A549 (cell line): ENCODE results near the gene CLIC5. TPM values are rescaled to one million over a fixed set of nuclear protein-coding genes. Genes with fewer than 3 reads are reported as not detected.

Experiments used
- ATAC-seq, 2 experiments: fragments of 200-7000 bp in 1 of 2; fragments of >200 bp in 1 of 2; cut with Nextera tagmentation in 1 of 2; cut with Tn5 transposase in 1 of 2; 3 replicates each; pipeline versions ENCODE4 v1.8.0 to v1.9.1; 2018 to 2020; ENCODE audit warnings: mild to moderate bottlenecking in 1 of 2, moderate library complexity in 1 of 2
- CTCF ChIA-PET: fragments of 300-600 bp; sonication (Branson Sonifier 250); formaldehyde crosslinking; extraction: SDS; loops from one replicate; lab custom pipeline; 2021; ENCODE audit warnings: antibody characterized with exemption, inconsistent platforms; lab: Yijun Ruan, JAX
- POLR2A ChIA-PET: fragments of 350-600 bp; formaldehyde crosslinking; extraction: SDS; loops from one replicate; lab custom pipeline; 2021; ENCODE audit warnings: antibody characterized with exemption, inconsistent platforms; lab: Yijun Ruan, JAX
- DNase-seq, 2 experiments: peaks; one replicate each; pipeline versions ENCODE4 v3.0.0 to v3.0.0-alpha.2; 2011 to 2016; ENCODE audit warnings: low read depth in 1 of 2, low spot score in 1 of 2
- FAIRE-seq: peaks from 2 replicates; lab custom pipeline; 2011; peaks lifted over from hg19 to GRCh38; lab: Jason Lieb, UNC
- H3K27ac ChIP-seq, 2 experiments: fragments of >200 bp; sonication (Bioruptor Twin); formaldehyde crosslinking; 3 replicates each; pipeline ENCODE4 v1.5.1; 2016 to 2017
- H3K4me1 ChIP-seq: fragments of >200 bp; sonication (Bioruptor Twin); formaldehyde crosslinking; 3 replicates; pipeline ENCODE4 v1.6.1; 2016
- H3K4me2 ChIP-seq: fragments of >200 bp; sonication (Bioruptor Twin); formaldehyde crosslinking; 3 replicates; pipeline ENCODE4 v1.6.1; 2016
- H3K4me3 ChIP-seq: fragments of >200 bp; sonication (Bioruptor Twin); formaldehyde crosslinking; 3 replicates; pipeline ENCODE4 v1.5.1; 2016
- H3K9me3 ChIP-seq: fragments of >200 bp; sonication (Bioruptor Twin); formaldehyde crosslinking; 3 replicates; pipeline ENCODE4 v1.6.1; 2016
- CEBPB ChIP-seq, 2 experiments: fragments of >200 bp in 1 of 2; sonication (Bioruptor Twin) in 1 of 2; formaldehyde crosslinking in 1 of 2; IDR thresholded peaks; 2 replicates each; pipeline ENCODE4 v1.6.1; 2012 to 2016
- ESRRA ChIP-seq: fragments of 150-350 bp; IDR thresholded peaks from 2 replicates; pipeline ENCODE4 v1.6.1; 2014; ENCODE audit warnings: mild to moderate bottlenecking, low read length, borderline replicate concordance
- FOSB ChIP-seq: fragments of 250-450 bp; sonication (Bioruptor Pico); IDR thresholded peaks from 2 replicates; pipeline ENCODE4 v1.5.0; 2020; ENCODE audit warnings: mild to moderate bottlenecking, moderate library complexity
- FOXS1 ChIP-seq: fragments of 250-450 bp; sonication (Bioruptor Pico); IDR thresholded peaks from 2 replicates; pipeline ENCODE4 v1.5.0; 2020; ENCODE audit warnings: mild to moderate bottlenecking, moderate library complexity
- HOXA7 ChIP-seq: fragments of 250-450 bp; sonication (Bioruptor Pico); IDR thresholded peaks from 2 replicates; pipeline ENCODE4 v1.5.0; 2020; ENCODE audit warnings: mild to moderate bottlenecking, moderate library complexity
- HOXB13 ChIP-seq: fragments of 250-450 bp; sonication (Bioruptor Pico); IDR thresholded peaks from 2 replicates; pipeline ENCODE4 v1.5.0; 2020; ENCODE audit warnings: low read depth, mild to moderate bottlenecking, moderate library complexity
- JUNB ChIP-seq: fragments of >200 bp; sonication (Bioruptor Twin); formaldehyde crosslinking; IDR thresholded peaks from 2 replicates; pipeline ENCODE4 v1.6.1; 2016
- NPAS2 ChIP-seq: fragments of 250-450 bp; sonication (Bioruptor Pico); IDR thresholded peaks from 2 replicates; pipeline ENCODE4 v1.8.0; 2022; ENCODE audit warnings: mild to moderate bottlenecking, moderate library complexity, borderline replicate concordance
- POLR2A ChIP-seq: IDR thresholded peaks from 2 replicates; pipeline ENCODE4 v1.6.1; 2012; ENCODE audit warnings: mild to moderate bottlenecking, low read length
- POLR2AphosphoS2 ChIP-seq: conservative IDR thresholded peaks from 2 replicates; pipeline ENCODE4 v1.6.1; 2012; ENCODE audit warnings: low read length, improper control_type of control experiment, inconsistent platforms
- RFX5 ChIP-seq: fragments of 450-650 bp; IDR thresholded peaks from 2 replicates; pipeline ENCODE4 v1.7.1; 2014; ENCODE audit warnings: antibody characterized with exemption, mild to moderate bottlenecking, moderate library complexity
- RNF2 ChIP-seq: fragments of 200-600 bp; sonication (generic); IDR thresholded peaks from 2 replicates; pipeline ENCODE4 v1.6.1; 2016; ENCODE audit warnings: low read depth, mild to moderate bottlenecking, antibody characterized with exemption, moderate library complexity, borderline replicate concordance
- SREBF2 ChIP-seq: fragments of 450-650 bp; IDR thresholded peaks from 2 replicates; pipeline ENCODE4 v1.6.1; 2014; ENCODE audit warnings: mild to moderate bottlenecking, moderate library complexity
- TFCP2L1 ChIP-seq: fragments of 250-450 bp; sonication (Bioruptor Pico); IDR thresholded peaks from 2 replicates; pipeline ENCODE4 v1.5.0; 2021; ENCODE audit warnings: mild to moderate bottlenecking
- ZNF302 ChIP-seq: fragments of 250-450 bp; sonication (Bioruptor Pico); IDR thresholded peaks from 2 replicates; pipeline ENCODE4 v1.9.0; 2021; ENCODE audit warnings: inconsistent platforms, mild to moderate bottlenecking, moderate library complexity
- WGBS: methylation state at CpG from one replicate; pipeline ENCODE4 v1.1.6; 2017; ENCODE audit errors: missing lambda C conversion rate; 5-methylcytosine and 5-hydroxymethylcytosine counted together
- polyA plus RNA-seq, 4 experiments: library from polyadenylated mRNA; depleted of rRNA in 3 of 4; stranded (reverse); fragments of >200 nt; fragmentation: RNase III in 1 of 4; extraction: RNeasy Plus Mini Kit Qiagen cat#74134 plus additional on column Dnase treatment in 1 of 4; gene quantifications; 2 replicates in 3 of 4; 3 replicates in 1 of 4; pipeline ENCODE4 v1.2.3, GENCODE V29; 2011 to 2017
- TF ChIP-seq, protein P1 (sequence below): fragments of 450-650 bp; IDR thresholded peaks from 2 replicates; pipeline ENCODE4 v1.6.1; 2014; ENCODE audit warnings: antibody characterized with exemption
- TF ChIP-seq, protein P2 (sequence below): fragments of >200 bp; sonication (Bioruptor Twin); formaldehyde crosslinking; IDR thresholded peaks from 3 replicates; pipeline ENCODE4 v1.6.1; 2016
- TF ChIP-seq, protein P3 (sequence below): IDR thresholded peaks from 2 replicates; pipeline ENCODE4 v1.6.1; 2012

Gene CLIC5
- polyA plus RNA-seq, 2 of the 4 experiments (the other 2 are of a cell fraction) = not detected

DNA sequence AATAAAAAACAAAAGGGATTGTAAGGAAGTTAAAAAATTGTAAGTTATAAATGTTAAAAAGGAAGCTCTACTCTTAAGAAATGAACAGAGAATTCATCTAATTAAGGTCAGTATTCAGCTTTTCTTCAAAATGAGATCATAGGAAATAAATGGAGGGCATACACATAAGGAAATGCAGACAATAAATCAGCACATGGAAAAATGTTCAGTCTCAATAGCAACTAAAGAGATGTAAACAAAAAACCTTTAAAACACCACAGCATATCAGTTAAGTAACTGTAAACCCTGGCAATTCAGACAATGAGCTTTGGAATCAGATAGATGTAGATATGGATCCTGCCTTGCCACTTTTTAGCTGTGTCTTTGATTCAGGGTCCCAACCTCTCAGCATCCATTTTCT lies 24.0 kb upstream of the CLIC5 start:
- no peaks in the 10 kb centered on the region for H3K9me3 ChIP-seq
- TF ChIP-seq FOSB (no peak), CEBPB (IDR thresholded peaks at IDR 0.05) (no peak), TFCP2L1 (CRISPR knock-in tag) (no peak)
- H3K27ac ChIP-seq = no peak overlapping the region
- H3K4me2 ChIP-seq = no peak overlapping the region
- H3K4me3 ChIP-seq = no peak overlapping the region
- ChIA-PET CTCF (no interaction called here), POLR2A (no interaction called here)
- no peaks in the 10 kb centered on the region for H3K4me1 ChIP-seq
- ATAC-seq (no peak), DNase-seq (no peak), FAIRE-seq (no peak)

DNA sequence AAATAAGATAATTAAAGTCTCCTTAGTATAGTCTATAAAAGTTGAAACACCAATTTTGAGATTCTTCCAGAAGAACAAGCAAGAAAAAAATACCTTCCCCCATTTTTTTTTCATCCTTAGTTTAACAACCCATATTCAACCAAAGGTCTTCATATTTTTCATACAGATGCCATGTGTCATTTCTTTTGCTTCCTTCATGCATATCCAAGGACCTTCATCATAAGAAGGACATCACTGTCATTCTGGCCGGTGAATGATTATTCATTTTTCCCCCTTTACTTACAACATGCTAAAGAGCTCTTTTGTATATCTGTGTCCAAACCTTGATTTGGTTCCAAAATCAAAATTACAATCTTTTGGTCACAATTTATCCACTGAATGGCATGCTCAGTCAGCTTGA lies 21.3 kb upstream of the CLIC5 start:
- H3K4me2 ChIP-seq = no peak overlapping the region
- no peaks in the 10 kb centered on the region for H3K4me1 ChIP-seq
- CTCF ChIA-PET = interaction anchor here (1.6 kb wide), 1 partner anchor 10 kb away, joined by 5 read pairs; no protein-coding TSS in a partner anchor
- DNase-seq (no peak), FAIRE-seq (no peak), ATAC-seq (no peak)
- POLR2A ChIA-PET = no interaction called here
- H3K9me3 ChIP-seq = no peaks in the 10 kb centered on the region
- no peak overlapping the region for H3K4me3 ChIP-seq
- TF ChIP-seq RFX5 = no peak
- TF ChIP-seq HOXA7 (CRISPR knock-in tag) = no peak
- TF ChIP-seq NPAS2 (CRISPR knock-in tag) = no peak
- TF ChIP-seq POLR2AphosphoS2 = no peak
- no peak for TF ChIP-seq HOXB13 (CRISPR knock-in tag)
- 68% methylated on average over 1 of the region's 1 CpG for WGBS
- H3K27ac ChIP-seq = no peak overlapping the region

DNA sequence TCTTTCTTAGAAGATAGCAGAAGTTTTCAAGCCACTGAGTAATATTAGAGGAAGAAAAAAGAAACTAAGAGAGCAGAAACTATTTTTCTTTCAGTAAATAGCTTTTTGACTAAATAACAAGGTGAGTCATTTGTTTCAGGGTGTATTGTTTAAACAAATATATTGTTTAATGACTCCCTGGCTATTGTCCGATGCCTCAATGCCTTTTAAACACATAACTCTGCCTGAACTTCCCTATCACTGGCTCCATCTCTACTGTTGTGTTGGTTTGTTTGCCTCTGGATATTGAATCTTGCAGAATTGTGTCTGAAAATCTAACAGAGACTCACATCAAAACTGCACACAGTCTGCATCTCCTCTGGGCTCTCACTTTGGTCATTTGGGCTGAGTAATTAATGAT lies 19.6 kb upstream of the CLIC5 start:
- DNase-seq (no peak), ATAC-seq (no peak), FAIRE-seq (no peak)
- H3K4me3 ChIP-seq = no peak overlapping the region
- no peaks in the 10 kb centered on the region for H3K9me3 ChIP-seq
- WGBS = 0% methylated on average over 1 of the region's 1 CpG
- no peak overlapping the region for H3K27ac ChIP-seq
- ChIA-PET POLR2A (no interaction called here), CTCF (no interaction called here)
- TF ChIP-seq ZNF302 (CRISPR knock-in tag) = no peak
- no peak for TF ChIP-seq ESRRA
- no peak for TF ChIP-seq SREBF2
- no peak for TF ChIP-seq JUNB
- TF ChIP-seq, protein P1, sequence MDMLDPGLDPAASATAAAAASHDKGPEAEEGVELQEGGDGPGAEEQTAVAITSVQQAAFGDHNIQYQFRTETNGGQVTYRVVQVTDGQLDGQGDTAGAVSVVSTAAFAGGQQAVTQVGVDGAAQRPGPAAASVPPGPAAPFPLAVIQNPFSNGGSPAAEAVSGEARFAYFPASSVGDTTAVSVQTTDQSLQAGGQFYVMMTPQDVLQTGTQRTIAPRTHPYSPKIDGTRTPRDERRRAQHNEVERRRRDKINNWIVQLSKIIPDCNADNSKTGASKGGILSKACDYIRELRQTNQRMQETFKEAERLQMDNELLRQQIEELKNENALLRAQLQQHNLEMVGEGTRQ = no peak
- TF ChIP-seq FOXS1 (CRISPR knock-in tag) = no peak
- TF ChIP-seq RNF2 = no peak
- TF ChIP-seq FOSB = no peak
- no peak for TF ChIP-seq POLR2A
- TF ChIP-seq, protein P2, sequence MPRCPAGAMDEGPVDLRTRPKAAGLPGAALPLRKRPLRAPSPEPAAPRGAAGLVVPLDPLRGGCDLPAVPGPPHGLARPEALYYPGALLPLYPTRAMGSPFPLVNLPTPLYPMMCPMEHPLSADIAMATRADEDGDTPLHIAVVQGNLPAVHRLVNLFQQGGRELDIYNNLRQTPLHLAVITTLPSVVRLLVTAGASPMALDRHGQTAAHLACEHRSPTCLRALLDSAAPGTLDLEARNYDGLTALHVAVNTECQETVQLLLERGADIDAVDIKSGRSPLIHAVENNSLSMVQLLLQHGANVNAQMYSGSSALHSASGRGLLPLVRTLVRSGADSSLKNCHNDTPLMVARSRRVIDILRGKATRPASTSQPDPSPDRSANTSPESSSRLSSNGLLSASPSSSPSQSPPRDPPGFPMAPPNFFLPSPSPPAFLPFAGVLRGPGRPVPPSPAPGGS = no peak
- TF ChIP-seq, protein P3, sequence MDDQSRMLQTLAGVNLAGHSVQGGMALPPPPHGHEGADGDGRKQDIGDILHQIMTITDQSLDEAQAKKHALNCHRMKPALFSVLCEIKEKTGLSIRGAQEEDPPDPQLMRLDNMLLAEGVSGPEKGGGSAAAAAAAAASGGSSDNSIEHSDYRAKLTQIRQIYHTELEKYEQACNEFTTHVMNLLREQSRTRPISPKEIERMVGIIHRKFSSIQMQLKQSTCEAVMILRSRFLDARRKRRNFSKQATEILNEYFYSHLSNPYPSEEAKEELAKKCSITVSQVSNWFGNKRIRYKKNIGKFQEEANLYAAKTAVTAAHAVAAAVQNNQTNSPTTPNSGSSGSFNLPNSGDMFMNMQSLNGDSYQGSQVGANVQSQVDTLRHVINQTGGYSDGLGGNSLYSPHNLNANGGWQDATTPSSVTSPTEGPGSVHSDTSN = no peak
- H3K4me1 ChIP-seq = no peaks in the 10 kb centered on the region
- no peak overlapping the region for H3K4me2 ChIP-seq
